Neural crest cell (in vitro differentiated cells): Measurements from ENCODE around the gene RNF114. TPM values are rescaled to one million over a fixed set of nuclear protein-coding genes. Genes with fewer than 3 reads are reported as not detected.
A peak's percentile ranks its signal among the peaks of the same experiment; 100 is the strongest.

ENCODE experiments used
- DNase-seq: peaks from one replicate; pipeline ENCODE4 v3.0.0; 2021; ENCODE audit warnings: low read depth, mixed read lengths, low spot score
- H3K27ac Mint-ChIP-seq: one replicate; pipeline ENCODE4 v1.8.0; 2021; ENCODE audit warnings: mild to moderate bottlenecking, mixed read lengths; ENCODE audit not compliant: unreplicated experiment
- H3K27me3 Mint-ChIP-seq: 2 replicates; pipeline ENCODE4 v1.8.0; 2021; ENCODE audit warnings: low read depth, mild to moderate bottlenecking, mixed read lengths
- H3K36me3 Mint-ChIP-seq: 2 replicates; pipeline ENCODE4 v1.8.0; 2021; ENCODE audit warnings: low read depth, mild to moderate bottlenecking, mixed read lengths
- H3K4me1 Mint-ChIP-seq: 2 replicates; pipeline ENCODE4 v1.8.0; 2021; ENCODE audit warnings: mixed read lengths
- H3K4me3 Mint-ChIP-seq: one replicate; pipeline ENCODE4 v1.8.0; 2021; ENCODE audit warnings: mild to moderate bottlenecking, mixed read lengths
- H3K9me3 Mint-ChIP-seq: 2 replicates; pipeline ENCODE4 v1.8.0; 2021; ENCODE audit warnings: mixed read lengths
- total RNA-seq: library from RNA; stranded (reverse); gene quantifications from 2 replicates; pipeline ENCODE4 v1.2.1, GENCODE V29; 2021
- TF ChIP-seq, protein P1 (sequence below): fragments of 200-600 bp; sonication (generic); conservative IDR thresholded peaks from 2 replicates; pipeline ENCODE4 v1.5.0; 2021; ENCODE audit warnings: antibody characterized with exemption, mild to moderate bottlenecking

The RNF114 gene
- total RNA-seq, 1 donor from 2014 or later = 53.0 TPM

DNA sequence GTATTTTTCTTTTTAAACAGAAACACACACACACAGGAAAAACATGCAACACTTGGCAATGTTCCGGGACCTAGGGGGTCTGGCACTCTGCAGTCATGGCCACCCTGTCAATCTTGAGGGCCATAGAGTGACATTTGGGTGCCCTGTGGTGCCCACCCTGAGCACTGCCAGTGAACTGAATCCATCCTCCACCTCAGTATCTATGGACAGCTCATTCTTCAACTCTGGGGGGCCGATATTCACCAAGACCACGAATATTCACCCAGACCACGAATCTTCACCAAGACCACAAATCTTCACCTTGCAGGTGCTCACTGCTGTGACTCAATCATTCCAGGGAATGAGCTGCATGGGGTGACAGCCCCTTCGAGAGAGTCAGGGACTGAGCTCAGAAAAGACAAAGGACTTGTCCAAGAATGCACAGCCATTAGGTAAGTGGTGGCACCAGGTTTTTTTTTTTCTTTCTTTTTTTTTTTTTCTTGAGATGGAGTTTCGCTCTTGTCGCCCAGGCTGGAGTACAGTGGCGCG is 65.7 kb downstream of the RNF114 start:
- Mint-ChIP-seq H3K27ac (peak overlapping the region; percentile 57), H3K4me1 (peaks cover 22% of the 10 kb centered on the region), H3K4me3 (no peak overlapping the region), H3K36me3 (no peaks in the 10 kb centered on the region), H3K9me3 (no peaks in the 10 kb centered on the region), H3K27me3 (no peaks in the 10 kb centered on the region)
- TF ChIP-seq, protein P1, sequence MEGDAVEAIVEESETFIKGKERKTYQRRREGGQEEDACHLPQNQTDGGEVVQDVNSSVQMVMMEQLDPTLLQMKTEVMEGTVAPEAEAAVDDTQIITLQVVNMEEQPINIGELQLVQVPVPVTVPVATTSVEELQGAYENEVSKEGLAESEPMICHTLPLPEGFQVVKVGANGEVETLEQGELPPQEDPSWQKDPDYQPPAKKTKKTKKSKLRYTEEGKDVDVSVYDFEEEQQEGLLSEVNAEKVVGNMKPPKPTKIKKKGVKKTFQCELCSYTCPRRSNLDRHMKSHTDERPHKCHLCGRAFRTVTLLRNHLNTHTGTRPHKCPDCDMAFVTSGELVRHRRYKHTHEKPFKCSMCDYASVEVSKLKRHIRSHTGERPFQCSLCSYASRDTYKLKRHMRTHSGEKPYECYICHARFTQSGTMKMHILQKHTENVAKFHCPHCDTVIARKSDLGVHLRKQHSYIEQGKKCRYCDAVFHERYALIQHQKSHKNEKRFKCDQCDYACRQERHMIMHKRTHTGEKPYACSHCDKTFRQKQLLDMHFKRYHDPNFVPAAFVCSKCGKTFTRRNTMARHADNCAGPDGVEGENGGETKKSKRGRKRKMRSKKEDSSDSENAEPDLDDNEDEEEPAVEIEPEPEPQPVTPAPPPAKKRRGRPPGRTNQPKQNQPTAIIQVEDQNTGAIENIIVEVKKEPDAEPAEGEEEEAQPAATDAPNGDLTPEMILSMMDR = no peak
- DNase-seq = no peak

DNA sequence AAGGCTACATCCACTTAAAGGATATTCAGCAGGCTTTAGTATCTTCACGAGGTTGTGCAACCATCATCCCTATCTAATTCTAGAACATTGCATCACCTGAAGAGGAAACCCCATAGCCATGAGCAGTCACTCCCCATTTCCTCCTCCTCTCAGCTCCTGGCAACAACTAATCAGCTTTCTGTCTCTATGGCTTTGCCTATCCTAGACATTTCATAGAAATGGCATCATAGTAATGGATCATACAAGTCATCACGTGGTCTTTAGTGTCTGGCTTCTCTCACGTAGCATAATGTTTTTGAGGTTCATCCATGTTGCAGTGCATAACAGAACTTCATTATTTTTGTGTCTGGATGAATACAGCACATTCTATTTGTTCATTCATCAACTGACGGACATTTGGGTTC is 67.1 kb downstream of the RNF114 start:
- H3K27me3 Mint-ChIP-seq = no peaks in the 10 kb centered on the region
- no peak for DNase-seq
- H3K4me1 Mint-ChIP-seq = peaks cover 16% of the 10 kb centered on the region
- TF ChIP-seq, protein P1 = no peak
- no peak overlapping the region for H3K27ac Mint-ChIP-seq
- H3K4me3 Mint-ChIP-seq = no peak overlapping the region
- H3K36me3 Mint-ChIP-seq = no peaks in the 10 kb centered on the region
- H3K9me3 Mint-ChIP-seq = no peaks in the 10 kb centered on the region

Other genes with a start within 250 kb of the RNF114 start
- 48.9 and 49.0 TPM in 2 replicates for gene B4GALT5, start 222.5 kb upstream of the RNF114 start, total RNA-seq
- 9.1 and 9.7 TPM in 2 replicates for gene SLC9A8, start 123.6 kb upstream of the RNF114 start, total RNA-seq
- gene SPATA2, start 20.9 kb upstream of the RNF114 start, total RNA-seq = 10.3 and 10.5 TPM in 2 replicates
- gene SNAI1, start 46.6 kb downstream of the RNF114 start, total RNA-seq = 12.5 and 12.9 TPM in 2 replicates
- 147 and 177 TPM in 2 replicates for gene UBE2V1, start 176.8 kb downstream of the RNF114 start, total RNA-seq
- 26.1 and 29.1 TPM in 2 replicates for gene PEDS1, start 217.3 kb downstream of the RNF114 start, total RNA-seq